Mesendoderm (in vitro differentiated cells): ENCODE measurements around the gene DGCR6L.
"Not testable (repeated sequence)": the region's sequence is repeated elsewhere in the genome, so short reads cannot be mapped to it uniquely, and the experiment has no call there.

Experiments used
- DNase-seq: peaks from one replicate; pipeline ENCODE4 v3.0.0; 2013
- H2AK5ac ChIP-seq: 2 replicates; pipeline ENCODE4 v1.6.1; 2013; ENCODE audit warnings: low read length, inconsistent platforms
- H2BK120ac ChIP-seq: 2 replicates; pipeline ENCODE4 v1.6.1; 2013; ENCODE audit warnings: low read depth, mild to moderate bottlenecking, low read length, moderate library complexity, mixed read lengths
- H2BK15ac ChIP-seq: replicated peaks from 2 replicates; pipeline ENCODE4 v1.6.1; 2013; ENCODE audit warnings: low read depth, mild to moderate bottlenecking, moderate library complexity
- H2BK5ac ChIP-seq: 2 replicates; pipeline ENCODE4 v1.6.1; 2013; ENCODE audit warnings: low read length, inconsistent platforms
- H3K18ac ChIP-seq: 2 replicates; pipeline ENCODE4 v1.6.1; 2013; ENCODE audit warnings: mild to moderate bottlenecking, low read length, mixed read lengths
- H3K23ac ChIP-seq: one replicate; pipeline ENCODE4 v1.6.1; 2013; ENCODE audit warnings: low read length
- H3K27ac ChIP-seq: 2 replicates; pipeline ENCODE4 v1.5.1; 2013; ENCODE audit warnings: low read depth, mild to moderate bottlenecking, inconsistent platforms, low read length, moderate library complexity
- H3K27me3 ChIP-seq: 2 replicates; pipeline ENCODE4 v1.6.1; 2013; ENCODE audit warnings: low read length, control low read depth, mild to moderate bottlenecking, inconsistent platforms; ENCODE audit not compliant: insufficient read depth, poor library complexity
- H3K36me3 ChIP-seq: 2 replicates; pipeline ENCODE4 v1.6.1; 2013; ENCODE audit warnings: low read length, inconsistent platforms; ENCODE audit not compliant: control insufficient read depth, insufficient read depth
- H3K4ac ChIP-seq: one replicate; pipeline ENCODE4 v1.6.1; 2013; ENCODE audit warnings: low read depth, mild to moderate bottlenecking, low read length, moderate library complexity
- H3K4me1 ChIP-seq: 2 replicates; pipeline ENCODE4 v1.6.1; 2013; ENCODE audit warnings: low read depth, low read length, inconsistent platforms; ENCODE audit not compliant: control insufficient read depth
- H3K4me2 ChIP-seq: 2 replicates; pipeline ENCODE4 v1.6.1; 2013; ENCODE audit warnings: low read length
- H3K4me3 ChIP-seq: 2 replicates; pipeline ENCODE4 v1.5.1; 2013; ENCODE audit warnings: mild to moderate bottlenecking, low read length
- H3K56ac ChIP-seq: one replicate; pipeline ENCODE4 v1.6.1; 2013; ENCODE audit warnings: low read length
- H3K79me1 ChIP-seq: 2 replicates; pipeline ENCODE4 v1.6.1; 2013; ENCODE audit warnings: low read length, inconsistent platforms
- H3K79me2 ChIP-seq: 2 replicates; pipeline ENCODE4 v1.6.1; 2013; ENCODE audit warnings: mild to moderate bottlenecking, low read length; ENCODE audit not compliant: control insufficient read depth, insufficient read depth
- H3K9ac ChIP-seq: 2 replicates; pipeline ENCODE4 v1.6.1; 2013; ENCODE audit warnings: low read length, inconsistent platforms
- H4K5ac ChIP-seq: one replicate; pipeline ENCODE4 v1.6.1; 2013; ENCODE audit warnings: low read length
- H4K8ac ChIP-seq: one replicate; pipeline ENCODE4 v1.6.1; 2013; ENCODE audit warnings: low read depth, mild to moderate bottlenecking, control low read depth, low read length, moderate library complexity
- WGBS: extraction: QIAGEN DNeasy Blood & Tissue Kit; methylation state at CpG from one replicate; pipeline ENCODE4 v1.1.7; 2013; ENCODE audit warnings: low lambda C conversion rate, missing lambda C conversion rate; ENCODE audit not compliant: insufficient coverage; ENCODE audit errors: extremely low coverage; 5-methylcytosine and 5-hydroxymethylcytosine counted together

DGCR6L gene

DNA sequence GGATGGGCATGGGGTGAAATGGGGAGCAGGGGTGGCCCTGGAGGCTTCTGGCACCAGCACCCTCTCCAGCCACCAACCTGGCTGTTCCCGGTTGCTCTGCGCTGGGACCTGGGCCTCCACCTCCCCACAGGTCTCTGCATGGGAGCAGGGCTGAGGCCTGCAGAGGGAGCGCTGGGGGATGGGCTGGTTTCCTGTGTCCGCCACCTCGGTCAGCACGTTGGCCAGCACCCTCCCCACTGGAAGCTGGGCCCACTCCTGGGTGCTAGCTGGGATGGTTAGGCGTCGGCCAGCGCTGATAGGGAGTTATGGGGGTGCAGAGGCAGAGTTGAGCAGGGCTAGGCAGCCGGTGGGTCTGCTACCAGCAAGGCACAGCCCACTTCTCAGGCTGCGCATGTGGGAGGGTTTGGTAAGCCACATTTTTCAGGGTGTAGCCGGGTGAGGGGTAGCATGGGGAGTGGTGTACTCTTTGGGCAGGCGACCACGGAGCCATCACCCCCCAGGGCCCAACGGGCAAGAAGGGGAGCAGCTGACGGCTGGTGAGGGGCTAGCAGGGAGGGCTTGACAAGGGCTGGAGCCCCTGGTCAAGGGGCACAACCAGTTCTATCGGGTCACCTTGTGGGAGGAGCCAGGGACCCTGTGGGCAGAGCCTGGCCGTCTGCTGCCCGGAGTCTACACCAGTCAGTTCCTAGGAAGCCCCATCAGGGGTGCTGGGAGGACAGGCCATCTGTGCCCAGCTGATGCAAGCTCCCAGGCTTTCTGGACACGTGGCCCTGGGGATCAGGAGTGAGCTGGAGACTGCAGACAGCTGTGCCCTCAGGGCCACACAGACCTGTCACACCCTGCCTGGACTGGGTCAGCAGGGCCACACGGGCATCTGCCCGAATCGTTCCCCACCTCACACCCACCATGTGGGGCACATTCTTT is 49.4 kb downstream of the DGCR6L start:
- H3K18ac ChIP-seq, H3K4ac ChIP-seq, H4K8ac ChIP-seq, H2BK15ac ChIP-seq, H3K4me3 ChIP-seq, H3K79me1 ChIP-seq, H4K5ac ChIP-seq, H3K27ac ChIP-seq, H3K4me2 ChIP-seq, H3K56ac ChIP-seq, H3K27me3 ChIP-seq, H2BK5ac ChIP-seq, H3K79me2 ChIP-seq, H2BK120ac ChIP-seq, H2AK5ac ChIP-seq, H3K4me1 ChIP-seq, H3K36me3 ChIP-seq, H3K23ac ChIP-seq, H3K9ac ChIP-seq: not testable (repeated sequence)
- peak; percentile 22 for DNase-seq
- no CpG with 5 or more reads among the region's 23 CpGs for WGBS

DNA sequence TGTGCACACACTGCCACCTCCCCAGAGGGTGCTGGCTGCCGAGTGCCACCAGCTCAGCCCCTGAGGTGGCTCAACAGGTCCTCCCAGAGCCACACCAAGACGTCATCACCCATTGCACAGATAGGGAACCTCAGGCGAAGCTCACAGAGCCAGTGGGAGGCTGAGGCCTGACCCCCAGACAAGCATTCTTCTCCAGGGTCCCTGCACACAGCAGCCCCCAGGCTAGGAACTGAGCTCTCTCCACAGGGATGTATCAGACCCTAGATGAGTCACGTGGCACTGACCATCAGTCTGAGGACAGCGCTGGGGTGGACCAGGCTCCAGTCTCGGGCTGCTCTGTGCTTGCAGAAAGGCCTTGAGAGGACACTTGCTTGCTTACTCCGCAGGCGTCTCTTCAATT is 50.2 kb downstream of the DGCR6L start:
- H3K27ac ChIP-seq, H3K56ac ChIP-seq, H2BK120ac ChIP-seq, H3K18ac ChIP-seq, H3K79me2 ChIP-seq, H3K9ac ChIP-seq, H3K4me3 ChIP-seq, H3K36me3 ChIP-seq, H3K4ac ChIP-seq, H3K23ac ChIP-seq, DNase-seq, H2AK5ac ChIP-seq, H3K27me3 ChIP-seq, H3K4me2 ChIP-seq, H4K8ac ChIP-seq, H2BK15ac ChIP-seq, H3K4me1 ChIP-seq, H4K5ac ChIP-seq, H2BK5ac ChIP-seq, H3K79me1 ChIP-seq: not testable (repeated sequence)
- WGBS, result no CpG with 5 or more reads among the region's 8 CpGs

DNA sequence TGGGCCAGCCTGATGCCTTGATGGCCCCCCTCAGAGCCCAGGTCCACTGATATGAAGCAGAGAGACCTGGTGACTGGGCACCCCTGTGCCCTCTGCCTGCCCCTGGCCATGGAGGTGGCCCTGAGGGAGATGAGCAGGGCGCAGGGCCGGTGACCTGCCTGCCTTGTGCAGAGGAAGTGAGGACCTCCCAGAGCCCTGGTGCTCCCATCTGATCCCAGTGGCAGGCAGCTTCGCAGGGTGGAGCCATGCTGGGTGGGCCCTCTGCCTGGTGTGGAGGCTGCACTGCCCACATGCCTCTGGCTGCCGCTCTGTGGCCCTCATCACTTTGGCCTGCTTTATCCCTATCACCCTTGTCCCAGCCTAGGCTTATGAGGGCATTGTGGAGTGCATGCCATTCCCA is 50.7 kb downstream of the DGCR6L start:
- WGBS, result no CpG with 5 or more reads among the region's 4 CpGs
- not testable (repeated sequence) for H3K27ac ChIP-seq, H2BK120ac ChIP-seq

DNA sequence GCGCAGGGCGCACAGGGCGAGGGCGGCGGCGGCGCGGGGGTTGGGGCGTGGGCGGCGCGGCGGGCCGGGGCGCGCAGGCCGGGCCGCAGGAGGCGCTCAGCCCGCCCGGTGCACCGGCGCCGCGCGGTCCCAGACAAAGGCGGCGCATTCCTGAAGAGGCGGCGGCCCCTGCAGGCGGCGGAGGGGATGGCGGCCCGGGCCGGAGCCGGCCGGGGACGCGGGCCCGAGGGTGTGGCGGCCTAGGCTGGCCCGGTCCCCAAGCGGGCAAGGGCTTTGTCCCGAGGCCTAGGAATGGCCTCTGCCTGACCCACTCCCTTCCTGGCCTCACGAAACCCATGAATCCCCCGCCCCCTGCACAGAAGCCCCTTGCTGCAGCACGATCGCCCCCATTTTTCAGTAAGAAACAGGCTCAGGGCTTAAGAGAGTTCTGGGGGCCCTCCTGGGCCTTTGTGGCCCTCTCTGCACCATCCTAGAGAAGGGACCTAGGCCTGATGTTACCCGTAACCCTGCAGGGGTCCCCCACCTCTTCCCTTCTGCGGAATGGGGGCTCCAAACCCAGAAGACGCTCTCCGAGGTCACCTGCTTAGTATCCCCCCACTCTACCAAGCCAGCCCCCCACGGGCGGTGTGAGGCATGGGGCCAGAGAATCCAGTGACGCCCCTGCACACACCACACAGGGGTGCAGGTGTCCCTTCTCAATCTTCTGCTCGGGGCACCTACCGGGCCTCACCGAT is 51.4 kb downstream of the DGCR6L start, which contains the start of gene RTN4R:
Gene RTN4R (minus strand): TSS at position 40 of the 734 bp plus-strand sequence. CDS start 226 bp downstream, outside the sequence.
- Histone ChIP-seq H3K27ac (peak within 1 kb of the TSS; percentile 19), H3K56ac (peak within 1 kb of the TSS; percentile 86), H3K27me3 (no peaks in the 10 kb centered on the region), H2BK120ac (no peak within 1 kb of the TSS), H3K4me3 (peak within 1 kb of the TSS; percentile 34), H3K9ac (peak within 1 kb of the TSS; percentile 65), H3K36me3 (no peaks in the 10 kb centered on the region), H3K4me2 (peak within 1 kb of the TSS; percentile 59), H3K4ac (no peak within 1 kb of the TSS), H2BK5ac (no peak within 1 kb of the TSS), H3K18ac (peak within 1 kb of the TSS; percentile 65), H3K79me1 (no peaks in the 10 kb centered on the region), H4K5ac (no peak within 1 kb of the TSS), H3K23ac (no peak within 1 kb of the TSS), H3K79me2 (no peaks in the 10 kb centered on the region), H4K8ac (no peak within 1 kb of the TSS), H3K4me1 (no peaks in the 10 kb centered on the region), H2BK15ac (no peak within 1 kb of the TSS), H2AK5ac (no peak within 1 kb of the TSS)
- no CpG with 5 or more reads among the region's 58 CpGs for WGBS
- DNase-seq, result peak; percentile 59

More for the DNA sequence above, 50.7 kb downstream of the DGCR6L start:
- H3K56ac ChIP-seq, H4K5ac ChIP-seq, H2BK15ac ChIP-seq, DNase-seq, H3K4me1 ChIP-seq, H4K8ac ChIP-seq, H3K18ac ChIP-seq, H3K4ac ChIP-seq, H3K27me3 ChIP-seq, H3K4me2 ChIP-seq, H3K79me1 ChIP-seq, H3K23ac ChIP-seq, H2AK5ac ChIP-seq, H3K79me2 ChIP-seq, H3K4me3 ChIP-seq, H2BK5ac ChIP-seq, H3K9ac ChIP-seq, H3K36me3 ChIP-seq: not testable (repeated sequence)

DNA sequence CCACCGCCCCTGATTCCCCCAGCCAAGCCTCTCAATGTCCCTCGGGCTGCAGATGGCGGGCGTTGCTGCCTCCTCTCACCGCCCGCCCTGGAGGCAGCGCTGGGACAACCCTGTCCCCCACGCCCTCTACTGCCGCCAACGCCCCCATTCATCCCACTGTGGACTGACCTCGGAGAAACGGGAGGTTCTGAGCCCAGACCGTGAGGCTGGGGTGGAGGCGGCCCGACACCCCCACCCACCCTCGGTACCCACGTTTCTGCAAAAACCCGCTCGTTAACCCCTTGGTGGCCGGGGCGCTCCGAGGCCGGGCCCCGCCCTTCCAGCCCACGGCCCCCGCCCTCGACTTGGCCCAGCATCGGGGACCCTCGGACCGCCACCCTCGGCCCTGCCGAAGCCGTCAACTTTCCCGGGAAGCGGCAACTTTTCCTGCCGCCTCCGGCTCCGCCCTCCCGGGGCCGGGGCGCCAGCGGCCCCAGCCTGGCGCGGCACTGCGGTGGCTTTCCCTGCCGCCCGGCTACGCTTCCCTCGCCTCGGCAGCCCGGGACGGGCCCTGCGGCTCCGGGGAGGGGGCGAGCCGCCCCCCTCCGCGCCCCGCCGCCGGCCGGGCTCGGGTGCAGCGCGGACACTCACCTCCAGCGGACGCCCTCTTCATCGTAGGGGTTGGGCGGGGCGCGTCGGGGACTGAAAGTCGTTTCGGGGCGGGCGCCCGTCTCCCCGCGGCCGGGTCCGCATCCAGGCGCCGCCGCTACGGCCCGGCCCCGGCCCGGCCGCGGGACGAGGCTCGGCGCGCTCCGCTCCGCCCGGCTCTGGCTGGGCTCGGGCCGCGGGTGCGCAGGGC is 52.2 kb downstream of the DGCR6L start:
- Histone ChIP-seq H2BK5ac (no peak overlapping the region), H3K4me1 (no peaks in the 10 kb centered on the region), H3K56ac (peak overlapping the region; percentile 74), H3K4ac (no peak overlapping the region), H3K9ac (peak overlapping the region; percentile 64), H3K27me3 (no peaks in the 10 kb centered on the region), H3K36me3 (no peaks in the 10 kb centered on the region), H3K4me2 (peak overlapping the region; percentile 59), H2AK5ac (no peak overlapping the region), H3K79me2 (no peaks in the 10 kb centered on the region), H3K27ac (no peak overlapping the region), H3K18ac (peak overlapping the region; percentile 65), H4K8ac (no peak overlapping the region), H2BK15ac (no peak overlapping the region), H4K5ac (no peak overlapping the region), H3K79me1 (no peaks in the 10 kb centered on the region), H3K23ac (no peak overlapping the region), H3K4me3 (peak overlapping the region; percentile 34), H2BK120ac (no peak overlapping the region)
- WGBS, result no CpG with 5 or more reads among the region's 101 CpGs
- peak; percentile 20 for DNase-seq
